GM23248 (cell line): Measurements from ENCODE around the gene GPAT3. TPM values are rescaled to one million over a fixed set of nuclear protein-coding genes. Genes with fewer than 3 reads are reported as not detected.
"Not testable (repeated sequence)": the region's sequence is repeated elsewhere in the genome, so short reads cannot be mapped to it uniquely, and the experiment has no call there.

Source experiments
- DNase-seq: peaks from one replicate; pipeline ENCODE4 v3.0.0-alpha.2; 2015
- H2AFZ ChIP-seq: fragments of 200-600 bp; sonication (generic); 2 replicates; pipeline ENCODE4 v1.6.1; 2016; ENCODE audit warnings: antibody characterized with exemption
- H3F3A ChIP-seq: fragments of 200-600 bp; sonication (generic); 2 replicates; pipeline ENCODE4 v1.6.1; 2016; ENCODE audit warnings: mild to moderate bottlenecking, antibody characterized with exemption, mixed run types; ENCODE audit not compliant: insufficient read depth
- H3K27ac ChIP-seq: fragments of 200-600 bp; sonication (generic); 2 replicates; pipeline ENCODE4 v1.5.1; 2016; ENCODE audit warnings: mild to moderate bottlenecking
- H3K27me3 ChIP-seq: fragments of 200-600 bp; sonication (generic); replicated peaks from 2 replicates; pipeline ENCODE4 v1.6.1; 2016; ENCODE audit warnings: mild to moderate bottlenecking; ENCODE audit not compliant: insufficient read depth
- H3K36me3 ChIP-seq: fragments of 200-600 bp; sonication (generic); 2 replicates; pipeline ENCODE4 v1.6.1; 2016; ENCODE audit warnings: low read depth, mild to moderate bottlenecking
- H3K4me1 ChIP-seq: fragments of 200-600 bp; sonication (generic); 2 replicates; pipeline ENCODE4 v1.6.1; 2016; ENCODE audit warnings: mild to moderate bottlenecking; ENCODE audit not compliant: insufficient read depth
- H3K4me2 ChIP-seq: fragments of 200-600 bp; sonication (generic); one replicate; pipeline ENCODE4 v1.6.1; 2016; ENCODE audit warnings: mild to moderate bottlenecking; ENCODE audit not compliant: unreplicated experiment
- H3K4me3 ChIP-seq: fragments of 200-600 bp; sonication (generic); 2 replicates; pipeline ENCODE4 v1.5.1; 2016; ENCODE audit warnings: mild to moderate bottlenecking
- H3K79me2 ChIP-seq: fragments of 200-600 bp; sonication (generic); 2 replicates; pipeline ENCODE4 v1.6.1; 2016; ENCODE audit warnings: mild to moderate bottlenecking; ENCODE audit not compliant: insufficient read depth
- H3K9ac ChIP-seq: fragments of 200-600 bp; sonication (generic); 2 replicates; pipeline ENCODE4 v1.6.1; 2016; ENCODE audit warnings: mild to moderate bottlenecking
- H3K9me2 ChIP-seq: fragments of 200-600 bp; sonication (generic); 2 replicates; pipeline ENCODE4 v1.6.1; 2016; ENCODE audit warnings: mixed run types, mild to moderate bottlenecking, moderate library complexity; ENCODE audit not compliant: insufficient read depth
- H3K9me3 ChIP-seq: fragments of 200-600 bp; sonication (generic); one replicate; pipeline ENCODE4 v1.6.1; 2017; ENCODE audit warnings: low read depth
- H4K20me1 ChIP-seq: fragments of 200-600 bp; sonication (generic); 2 replicates; pipeline ENCODE4 v1.6.0; 2016; ENCODE audit not compliant: insufficient read depth
- EZH2 ChIP-seq: fragments of 200-600 bp; sonication (generic); IDR thresholded peaks from 2 replicates; pipeline ENCODE4 v1.6.1; 2018; ENCODE audit warnings: antibody characterized with exemption, mild to moderate bottlenecking; ENCODE audit not compliant: insufficient read depth, poor library complexity, severe bottlenecking
- EZH2phosphoT487 ChIP-seq: fragments of 200-600 bp; sonication (generic); IDR thresholded peaks from 2 replicates; pipeline ENCODE4 v1.6.1; 2018; ENCODE audit warnings: antibody characterized with exemption, moderate library complexity, mild to moderate bottlenecking, low read depth; ENCODE audit not compliant: insufficient read depth
- WGBS, 2 experiments: methylation state at CpG; one replicate each; pipeline ENCODE4 v1.1.6; 2015 to 2017; ENCODE audit warnings: low lambda C conversion rate in 2 of 2, low coverage in 1 of 2; ENCODE audit errors: missing lambda C conversion rate in 2 of 2; 5-methylcytosine and 5-hydroxymethylcytosine counted together
- in situ Hi-C: fragments of 300-500 bp; cut with MboI; formaldehyde crosslinking; loops from 2 replicates; pipeline ENCODE4 v1.15.0; 2020
- polyA plus RNA-seq: library from polyadenylated mRNA; unstranded; fragments of >200 nt; fragmentation: Nextera tagmentation; extraction: Ambion mirVana; gene quantifications from 2 replicates; pipeline ENCODE4 v1.2.1, GENCODE V29; 2016
- total RNA-seq: library from RNA; depleted of rRNA; stranded (reverse); fragments of >200 nt; shearing (Covaris generic); gene quantifications from 2 replicates; pipeline ENCODE4 v1.2.3, GENCODE V29; 2014

The GPAT3 gene
- total and polyA plus RNA-seq, 2 experiments from 2014 or later = 1.7 to 2.5 TPM

GRCh38 chr4:83498187-83498586 lies 37.7 kb upstream of the GPAT3 start:
- H3K79me2 ChIP-seq = no peaks in the 10 kb centered on the region
- no peaks in the 10 kb centered on the region for H3K4me1 ChIP-seq
- H3K9me3 ChIP-seq = no peaks in the 10 kb centered on the region
- H3K4me2 ChIP-seq = no peak overlapping the region
- H3F3A ChIP-seq = no peaks in the 10 kb centered on the region
- in situ Hi-C loops = no loop called here
- no peak overlapping the region for H3K9ac ChIP-seq
- no peaks in the 10 kb centered on the region for H3K9me2 ChIP-seq
- 88 to 94% methylated on average over 1 of the region's 1 CpG for WGBS, 2 experiments
- H2AFZ ChIP-seq = no peak overlapping the region
- no peak overlapping the region for H3K4me3 ChIP-seq
- no peaks in the 10 kb centered on the region for H4K20me1 ChIP-seq
- no peaks in the 10 kb centered on the region for H3K36me3 ChIP-seq
- no peaks in the 10 kb centered on the region for H3K27me3 ChIP-seq
- no peak for DNase-seq
- TF ChIP-seq EZH2phosphoT487 (no peak), EZH2 (no peak)
- H3K27ac ChIP-seq = no peak overlapping the region

GRCh38 chr4:83501671-83502070 lies 34.2 kb upstream of the GPAT3 start:
- not testable (repeated sequence) for DNase-seq, H3K4me2 ChIP-seq, H3K4me3 ChIP-seq, H3K27me3 ChIP-seq, H3F3A ChIP-seq, H4K20me1 ChIP-seq, H3K9me3 ChIP-seq, H3K9ac ChIP-seq, H3K4me1 ChIP-seq, H3K79me2 ChIP-seq, H3K9me2 ChIP-seq, H3K36me3 ChIP-seq, H3K27ac ChIP-seq, H2AFZ ChIP-seq
- in situ Hi-C loops = loop anchor here (25.0 kb wide), 3 partner anchors 461 to 1011 kb away; no protein-coding TSS in a partner anchor
- WGBS, 2 experiments = 79 to 84% methylated on average over 3 of the region's 3 CpGs

- Histone ChIP-seq H3K9me2 (no peaks in the 10 kb centered on the region), H3K79me2 (no peaks in the 10 kb centered on the region), H3K36me3 (no peaks in the 10 kb centered on the region), H3K4me1 (no peaks in the 10 kb centered on the region), H3K9ac (no peak overlapping the region), H3K27me3 (no peaks in the 10 kb centered on the region), H3K27ac (no peak overlapping the region), H3K4me3 (no peak overlapping the region), H2AFZ (no peak overlapping the region), H3F3A (no peaks in the 10 kb centered on the region), H3K9me3 (no peaks in the 10 kb centered on the region), H4K20me1 (no peaks in the 10 kb centered on the region), H3K4me2 (no peak overlapping the region)
- DNase-seq = no peak
- in situ Hi-C loops = loop anchor here (25.0 kb wide), 3 partner anchors 458 to 1008 kb away; no protein-coding TSS in a partner anchor
- no peak for TF ChIP-seq EZH2phosphoT487
- no peak for TF ChIP-seq EZH2
Observed at GRCh38 chr4:83503974-83504373, 31.9 kb upstream of the GPAT3 start.

- Histone ChIP-seq H3K79me2 (no peaks in the 10 kb centered on the region), H3K9me2 (no peaks in the 10 kb centered on the region), H3K36me3 (no peaks in the 10 kb centered on the region), H3K27ac (no peak overlapping the region), H3F3A (no peaks in the 10 kb centered on the region), H3K27me3 (no peaks in the 10 kb centered on the region), H4K20me1 (no peaks in the 10 kb centered on the region), H3K9ac (no peak overlapping the region), H3K4me2 (no peak overlapping the region), H3K9me3 (no peaks in the 10 kb centered on the region), H2AFZ (no peak overlapping the region), H3K4me3 (no peak overlapping the region), H3K4me1 (no peaks in the 10 kb centered on the region)
- 51% methylated on average over 4 of the region's 4 CpGs for WGBS, 2 experiments
- in situ Hi-C loops = loop anchor here (25.0 kb wide), 3 partner anchors 458 to 1008 kb away; no protein-coding TSS in a partner anchor
- no peak for TF ChIP-seq EZH2
- TF ChIP-seq EZH2phosphoT487 = no peak
- no peak for DNase-seq
Observed at GRCh38 chr4:83504503-83504902, 31.4 kb upstream of the GPAT3 start.

- TF ChIP-seq EZH2phosphoT487 (no peak), EZH2 (no peak)
- 88 to 89% methylated on average over 10 of the region's 10 CpGs for WGBS, 2 experiments
- H3F3A ChIP-seq = no peaks in the 10 kb centered on the region
- H3K4me2 ChIP-seq = no peak overlapping the region
- H3K9me2 ChIP-seq = no peaks in the 10 kb centered on the region
- no peak overlapping the region for H3K27ac ChIP-seq
- no peak overlapping the region for H3K9ac ChIP-seq
- no peaks in the 10 kb centered on the region for H4K20me1 ChIP-seq
- no peak for DNase-seq
- no peak overlapping the region for H2AFZ ChIP-seq
- no peaks in the 10 kb centered on the region for H3K4me1 ChIP-seq
- H3K4me3 ChIP-seq = no peak overlapping the region
- in situ Hi-C loops = loop anchor here (25.0 kb wide), 3 partner anchors 457 to 1007 kb away; no protein-coding TSS in a partner anchor
- no peaks in the 10 kb centered on the region for H3K79me2 ChIP-seq
- no peaks in the 10 kb centered on the region for H3K27me3 ChIP-seq
- H3K9me3 ChIP-seq = no peaks in the 10 kb centered on the region
- H3K36me3 ChIP-seq = no peaks in the 10 kb centered on the region
Observed at GRCh38 chr4:83504996-83505395, 30.9 kb upstream of the GPAT3 start.

GRCh38 chr4:83509156-83509585 lies 26.7 kb upstream of the GPAT3 start:
- not testable (repeated sequence) for H3K9me2 ChIP-seq, H3F3A ChIP-seq, H4K20me1 ChIP-seq, H3K4me1 ChIP-seq, H3K9ac ChIP-seq, H3K79me2 ChIP-seq, H3K27ac ChIP-seq, H3K4me3 ChIP-seq, H3K9me3 ChIP-seq, H3K27me3 ChIP-seq, H3K4me2 ChIP-seq, H3K36me3 ChIP-seq
- in situ Hi-C loops = loop anchor here (25.0 kb wide), 3 partner anchors 453 to 1003 kb away; no protein-coding TSS in a partner anchor
- peak; percentile 68 for DNase-seq
- peak overlapping the region; percentile 72 for H2AFZ ChIP-seq
- WGBS, 2 experiments = 46 to 50% methylated on average over 3 of the region's 3 CpGs
